ENCODE data around the gene HDAC9.

The HDAC9 gene

GRCh38 chr7:19017374-19017773 is 521.8 kb downstream of the HDAC9 start:
- TF ChIP-seq EZH2phosphoT487 (IDR thresholded peaks at IDR 0.05; ENCODE audit: borderline replicate concordance), result no peak
- TF ChIP-seq, protein P1, sequence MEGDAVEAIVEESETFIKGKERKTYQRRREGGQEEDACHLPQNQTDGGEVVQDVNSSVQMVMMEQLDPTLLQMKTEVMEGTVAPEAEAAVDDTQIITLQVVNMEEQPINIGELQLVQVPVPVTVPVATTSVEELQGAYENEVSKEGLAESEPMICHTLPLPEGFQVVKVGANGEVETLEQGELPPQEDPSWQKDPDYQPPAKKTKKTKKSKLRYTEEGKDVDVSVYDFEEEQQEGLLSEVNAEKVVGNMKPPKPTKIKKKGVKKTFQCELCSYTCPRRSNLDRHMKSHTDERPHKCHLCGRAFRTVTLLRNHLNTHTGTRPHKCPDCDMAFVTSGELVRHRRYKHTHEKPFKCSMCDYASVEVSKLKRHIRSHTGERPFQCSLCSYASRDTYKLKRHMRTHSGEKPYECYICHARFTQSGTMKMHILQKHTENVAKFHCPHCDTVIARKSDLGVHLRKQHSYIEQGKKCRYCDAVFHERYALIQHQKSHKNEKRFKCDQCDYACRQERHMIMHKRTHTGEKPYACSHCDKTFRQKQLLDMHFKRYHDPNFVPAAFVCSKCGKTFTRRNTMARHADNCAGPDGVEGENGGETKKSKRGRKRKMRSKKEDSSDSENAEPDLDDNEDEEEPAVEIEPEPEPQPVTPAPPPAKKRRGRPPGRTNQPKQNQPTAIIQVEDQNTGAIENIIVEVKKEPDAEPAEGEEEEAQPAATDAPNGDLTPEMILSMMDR (conservative IDR thresholded peaks at IDR 0.05; ENCODE audit: low read length), result peak; percentile 30; the same call in 1 of the 2 replicates
- Histone ChIP-seq H3K36me3 (ENCODE audit: insufficient read depth, low read length) (no peaks in the 10 kb centered on the region), H3K9me2 (replicated peaks; ENCODE audit: low read depth, low read length) (no peaks in the 10 kb centered on the region), H2AFZ (ENCODE audit: low read length) (no peak overlapping the region), H3K4me2 (ENCODE audit: low read depth, low read length, poor library complexity, severe bottlenecking) (no peak overlapping the region), H3K27me3 (ENCODE audit: insufficient read depth, low read length, poor library complexity, severe bottlenecking) (no peaks in the 10 kb centered on the region), H3K4me3 (ENCODE audit: low read length, poor library complexity, severe bottlenecking) (no peak overlapping the region), H3F3A (ENCODE audit: low read depth) (no peaks in the 10 kb centered on the region), H3K9me3 (ENCODE audit: insufficient read depth, low read depth, low read length) (no peaks in the 10 kb centered on the region), H3K79me2 (ENCODE audit: insufficient read depth, low read length) (no peaks in the 10 kb centered on the region), H3K4me1 (ENCODE audit: insufficient read depth, low read length, poor library complexity, severe bottlenecking) (no peaks in the 10 kb centered on the region), H3K9ac (ENCODE audit: low read depth, low read length, poor library complexity, severe bottlenecking) (no peak overlapping the region), H4K20me1 (ENCODE audit: insufficient read depth, low read length, poor library complexity, severe bottlenecking) (no peaks in the 10 kb centered on the region)

- H3K9ac ChIP-seq (ENCODE audit: low read depth, low read length, poor library complexity, severe bottlenecking), result no peak overlapping the region
- TF ChIP-seq, protein P1 (conservative IDR thresholded peaks at IDR 0.05; ENCODE audit: low read length), result no peak
- no peak for TF ChIP-seq EZH2phosphoT487 (IDR thresholded peaks at IDR 0.05; ENCODE audit: borderline replicate concordance)
- H4K20me1 ChIP-seq (ENCODE audit: insufficient read depth, low read length, poor library complexity, severe bottlenecking), result no peaks in the 10 kb centered on the region
- H3K9me2 ChIP-seq (replicated peaks; ENCODE audit: low read depth, low read length), result no peaks in the 10 kb centered on the region
- no peak overlapping the region for H3K4me3 ChIP-seq (ENCODE audit: low read length, poor library complexity, severe bottlenecking)
- H3K36me3 ChIP-seq (ENCODE audit: insufficient read depth, low read length), result no peaks in the 10 kb centered on the region
- no peaks in the 10 kb centered on the region for H3K9me3 ChIP-seq (ENCODE audit: insufficient read depth, low read depth, low read length)
- no peak overlapping the region for H3K4me2 ChIP-seq (ENCODE audit: low read depth, low read length, poor library complexity, severe bottlenecking)
- H3K27me3 ChIP-seq (ENCODE audit: insufficient read depth, low read length, poor library complexity, severe bottlenecking), result no peaks in the 10 kb centered on the region
- H2AFZ ChIP-seq (ENCODE audit: low read length), result no peak overlapping the region
- no peaks in the 10 kb centered on the region for H3K4me1 ChIP-seq (ENCODE audit: insufficient read depth, low read length, poor library complexity, severe bottlenecking)
- no peaks in the 10 kb centered on the region for H3K79me2 ChIP-seq (ENCODE audit: insufficient read depth, low read length)
- H3F3A ChIP-seq (ENCODE audit: low read depth), result no peaks in the 10 kb centered on the region
Observed at GRCh38 chr7:19020062-19020461, 524.5 kb downstream of the HDAC9 start.

DNA sequence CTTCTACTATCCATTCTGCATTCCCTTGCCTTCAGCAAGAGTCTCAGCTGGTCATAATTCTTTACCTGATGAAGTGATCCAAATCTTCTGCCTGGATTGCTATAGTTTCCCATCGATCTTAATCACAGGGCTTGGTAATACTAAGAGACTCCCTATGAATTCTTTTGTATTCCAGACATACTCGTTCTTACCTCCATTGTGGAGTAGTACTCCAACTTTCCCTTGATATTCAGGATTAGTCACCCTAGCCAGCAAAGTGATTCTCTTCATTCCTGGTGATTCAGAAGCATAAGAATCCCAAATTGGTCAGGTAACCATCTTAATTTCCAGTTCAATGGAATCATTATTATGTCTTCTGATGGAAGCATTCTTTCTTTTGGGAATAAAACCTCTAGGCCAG is 525.2 kb downstream of the HDAC9 start:
- no peaks in the 10 kb centered on the region for H3K79me2 ChIP-seq (ENCODE audit: insufficient read depth, low read length)
- no peak overlapping the region for H3K4me3 ChIP-seq (ENCODE audit: low read length, poor library complexity, severe bottlenecking)
- no peak overlapping the region for H3K9ac ChIP-seq (ENCODE audit: low read depth, low read length, poor library complexity, severe bottlenecking)
- H3K4me2 ChIP-seq (ENCODE audit: low read depth, low read length, poor library complexity, severe bottlenecking), result no peak overlapping the region
- TF ChIP-seq, protein P1 (conservative IDR thresholded peaks at IDR 0.05; ENCODE audit: low read length), result no peak
- no peak for TF ChIP-seq EZH2phosphoT487 (IDR thresholded peaks at IDR 0.05; ENCODE audit: borderline replicate concordance)
- H4K20me1 ChIP-seq (ENCODE audit: insufficient read depth, low read length, poor library complexity, severe bottlenecking), result no peaks in the 10 kb centered on the region
- H3K4me1 ChIP-seq (ENCODE audit: insufficient read depth, low read length, poor library complexity, severe bottlenecking), result no peaks in the 10 kb centered on the region
- no peaks in the 10 kb centered on the region for H3K27me3 ChIP-seq (ENCODE audit: insufficient read depth, low read length, poor library complexity, severe bottlenecking)
- H3K9me2 ChIP-seq (replicated peaks; ENCODE audit: low read depth, low read length), result no peaks in the 10 kb centered on the region
- H3K9me3 ChIP-seq (ENCODE audit: insufficient read depth, low read depth, low read length), result no peaks in the 10 kb centered on the region
- H2AFZ ChIP-seq (ENCODE audit: low read length), result no peak overlapping the region
- no peaks in the 10 kb centered on the region for H3F3A ChIP-seq (ENCODE audit: low read depth)
- no peaks in the 10 kb centered on the region for H3K36me3 ChIP-seq (ENCODE audit: insufficient read depth, low read length)

All from Loucy (cell line).